ENCODE data around the gene HBM.

GRCh38 chr16:129075-129474 lies 36.7 kb upstream of the HBM start:
- TF ChIP-seq, protein P1, sequence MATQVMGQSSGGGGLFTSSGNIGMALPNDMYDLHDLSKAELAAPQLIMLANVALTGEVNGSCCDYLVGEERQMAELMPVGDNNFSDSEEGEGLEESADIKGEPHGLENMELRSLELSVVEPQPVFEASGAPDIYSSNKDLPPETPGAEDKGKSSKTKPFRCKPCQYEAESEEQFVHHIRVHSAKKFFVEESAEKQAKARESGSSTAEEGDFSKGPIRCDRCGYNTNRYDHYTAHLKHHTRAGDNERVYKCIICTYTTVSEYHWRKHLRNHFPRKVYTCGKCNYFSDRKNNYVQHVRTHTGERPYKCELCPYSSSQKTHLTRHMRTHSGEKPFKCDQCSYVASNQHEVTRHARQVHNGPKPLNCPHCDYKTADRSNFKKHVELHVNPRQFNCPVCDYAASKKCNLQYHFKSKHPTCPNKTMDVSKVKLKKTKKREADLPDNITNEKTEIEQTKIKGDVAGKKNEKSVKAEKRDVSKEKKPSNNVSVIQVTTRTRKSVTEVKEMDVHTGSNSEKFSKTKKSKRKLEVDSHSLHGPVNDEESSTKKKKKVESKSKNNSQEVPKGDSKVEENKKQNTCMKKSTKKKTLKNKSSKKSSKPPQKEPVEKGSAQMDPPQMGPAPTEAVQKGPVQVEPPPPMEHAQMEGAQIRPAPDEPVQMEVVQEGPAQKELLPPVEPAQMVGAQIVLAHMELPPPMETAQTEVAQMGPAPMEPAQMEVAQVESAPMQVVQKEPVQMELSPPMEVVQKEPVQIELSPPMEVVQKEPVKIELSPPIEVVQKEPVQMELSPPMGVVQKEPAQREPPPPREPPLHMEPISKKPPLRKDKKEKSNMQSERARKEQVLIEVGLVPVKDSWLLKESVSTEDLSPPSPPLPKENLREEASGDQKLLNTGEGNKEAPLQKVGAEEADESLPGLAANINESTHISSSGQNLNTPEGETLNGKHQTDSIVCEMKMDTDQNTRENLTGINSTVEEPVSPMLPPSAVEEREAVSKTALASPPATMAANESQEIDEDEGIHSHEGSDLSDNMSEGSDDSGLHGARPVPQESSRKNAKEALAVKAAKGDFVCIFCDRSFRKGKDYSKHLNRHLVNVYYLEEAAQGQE (IDR thresholded peaks at IDR 0.05; ENCODE audit: insufficient read depth in 1 of 2, low read depth in 2 of 2, low read length in 2 of 2): no peak
- TF ChIP-seq POLR2AphosphoS5 (IDR thresholded peaks at IDR 0.05; ENCODE audit: low read depth, low read length) (no peak), SIN3A (IDR thresholded peaks at IDR 0.05; ENCODE audit: borderline replicate concordance, insufficient read depth, low read length) (no peak)

All from PFSK-1 (cell line).